Astrocyte (in vitro differentiated cells and primary cell): ENCODE measurements around the gene PKHD1. TPM values are rescaled to one million over a fixed set of nuclear protein-coding genes. Genes with fewer than 3 reads are reported as not detected.

Experiments
- DNase-seq: peaks from one replicate; pipeline ENCODE4 v3.0.0-alpha.2; 2010; ENCODE audit warnings: low read depth
- FAIRE-seq: peaks from 2 replicates; lab custom pipeline; 2011; peaks lifted over from hg19 to GRCh38; lab: Jason Lieb, UNC
- H2AFZ ChIP-seq: 2 replicates; pipeline ENCODE4 v1.6.0; 2012; ENCODE audit warnings: low read depth, low read length, inconsistent platforms
- H3K27ac ChIP-seq: 2 replicates; pipeline ENCODE4 v1.5.1; 2011; ENCODE audit warnings: low read depth, low read length, inconsistent platforms
- H3K27me3 ChIP-seq: 2 replicates; pipeline ENCODE4 v1.6.0; 2011; ENCODE audit warnings: low read length, inconsistent platforms; ENCODE audit not compliant: insufficient read depth
- H3K36me3 ChIP-seq: 2 replicates; pipeline ENCODE4 v1.5.1; 2011; ENCODE audit warnings: low read length, inconsistent platforms; ENCODE audit not compliant: insufficient read depth
- H3K4me1 ChIP-seq: 2 replicates; pipeline ENCODE4 v1.5.1; 2011; ENCODE audit warnings: low read length, inconsistent platforms; ENCODE audit not compliant: insufficient read depth
- H3K4me2 ChIP-seq: 2 replicates; pipeline ENCODE4 v1.6.0; 2012; ENCODE audit warnings: low read length, inconsistent platforms
- H3K4me3 ChIP-seq: 2 replicates; pipeline ENCODE4 v1.5.1; 2011; ENCODE audit warnings: low read depth, mild to moderate bottlenecking, low read length, inconsistent platforms; ENCODE audit not compliant: insufficient read depth
- H3K79me2 ChIP-seq: 2 replicates; pipeline ENCODE4 v1.6.0; 2012; ENCODE audit warnings: mild to moderate bottlenecking, low read length, inconsistent platforms; ENCODE audit not compliant: insufficient read depth
- H3K9ac ChIP-seq: 2 replicates; pipeline ENCODE4 v1.6.0; 2012; ENCODE audit warnings: mild to moderate bottlenecking, low read length, inconsistent platforms
- H3K9me3 ChIP-seq: 2 replicates; pipeline ENCODE4 v1.5.1; 2012; ENCODE audit warnings: low read depth, mild to moderate bottlenecking, low read length, inconsistent platforms; ENCODE audit not compliant: insufficient read depth
- H4K20me1 ChIP-seq: 2 replicates; pipeline ENCODE4 v1.6.0; 2012; ENCODE audit warnings: low read length, inconsistent platforms; ENCODE audit not compliant: insufficient read depth
- H3K27ac Mint-ChIP-seq: one replicate; pipeline ENCODE4 v1.8.0; 2021; ENCODE audit warnings: mild to moderate bottlenecking, mixed read lengths; ENCODE audit not compliant: unreplicated experiment
- H3K27me3 Mint-ChIP-seq: one replicate; pipeline ENCODE4 v1.8.0; 2021; ENCODE audit warnings: low read depth, mixed read lengths; ENCODE audit not compliant: unreplicated experiment
- H3K36me3 Mint-ChIP-seq: one replicate; pipeline ENCODE4 v1.8.0; 2021; ENCODE audit warnings: low read depth, mixed read lengths; ENCODE audit not compliant: unreplicated experiment
- H3K4me1 Mint-ChIP-seq: one replicate; pipeline ENCODE4 v1.8.0; 2021; ENCODE audit warnings: low read depth, mixed read lengths; ENCODE audit not compliant: unreplicated experiment
- H3K4me3 Mint-ChIP-seq: one replicate; pipeline ENCODE4 v1.8.0; 2021; ENCODE audit warnings: mild to moderate bottlenecking, moderate library complexity, mixed read lengths; ENCODE audit not compliant: unreplicated experiment
- H3K9me3 Mint-ChIP-seq: one replicate; pipeline ENCODE4 v1.8.0; 2021; ENCODE audit warnings: mild to moderate bottlenecking, mixed read lengths; ENCODE audit not compliant: unreplicated experiment
- EZH2 ChIP-seq: IDR thresholded peaks from 2 replicates; pipeline ENCODE4 v1.6.1; 2012; ENCODE audit warnings: mild to moderate bottlenecking, low read length, inconsistent platforms; ENCODE audit not compliant: insufficient read depth
- total RNA-seq: library from RNA; stranded (reverse); gene quantifications from 2 replicates; pipeline ENCODE4 v1.2.1, GENCODE V29; 2021
- TF ChIP-seq, protein P1 (sequence below): IDR thresholded peaks from 2 replicates; pipeline ENCODE4 v1.5.1; 2011; ENCODE audit warnings: low read depth, mild to moderate bottlenecking, inconsistent platforms, low read length, moderate library complexity; ENCODE audit not compliant: insufficient read depth

Gene PKHD1
- total RNA-seq, 1 donor from 2014 or later, result 0.16 TPM

- H3K27me3 Mint-ChIP-seq, result peaks cover 11% of the 10 kb centered on the region
- FAIRE-seq (no peak), DNase-seq (no peak)
- Histone ChIP-seq H3K4me2 (no peak overlapping the region), H3K9me3 (no peaks in the 10 kb centered on the region), H3K4me1 (no peaks in the 10 kb centered on the region), H2AFZ (no peak overlapping the region), H4K20me1 (no peaks in the 10 kb centered on the region), H3K4me3 (no peak overlapping the region), H3K79me2 (no peaks in the 10 kb centered on the region), H3K27ac (no peak overlapping the region), H3K27me3 (no peaks in the 10 kb centered on the region), H3K36me3 (no peaks in the 10 kb centered on the region), H3K9ac (no peak overlapping the region)
- TF ChIP-seq, protein P1, sequence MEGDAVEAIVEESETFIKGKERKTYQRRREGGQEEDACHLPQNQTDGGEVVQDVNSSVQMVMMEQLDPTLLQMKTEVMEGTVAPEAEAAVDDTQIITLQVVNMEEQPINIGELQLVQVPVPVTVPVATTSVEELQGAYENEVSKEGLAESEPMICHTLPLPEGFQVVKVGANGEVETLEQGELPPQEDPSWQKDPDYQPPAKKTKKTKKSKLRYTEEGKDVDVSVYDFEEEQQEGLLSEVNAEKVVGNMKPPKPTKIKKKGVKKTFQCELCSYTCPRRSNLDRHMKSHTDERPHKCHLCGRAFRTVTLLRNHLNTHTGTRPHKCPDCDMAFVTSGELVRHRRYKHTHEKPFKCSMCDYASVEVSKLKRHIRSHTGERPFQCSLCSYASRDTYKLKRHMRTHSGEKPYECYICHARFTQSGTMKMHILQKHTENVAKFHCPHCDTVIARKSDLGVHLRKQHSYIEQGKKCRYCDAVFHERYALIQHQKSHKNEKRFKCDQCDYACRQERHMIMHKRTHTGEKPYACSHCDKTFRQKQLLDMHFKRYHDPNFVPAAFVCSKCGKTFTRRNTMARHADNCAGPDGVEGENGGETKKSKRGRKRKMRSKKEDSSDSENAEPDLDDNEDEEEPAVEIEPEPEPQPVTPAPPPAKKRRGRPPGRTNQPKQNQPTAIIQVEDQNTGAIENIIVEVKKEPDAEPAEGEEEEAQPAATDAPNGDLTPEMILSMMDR, result no peak
- TF ChIP-seq EZH2, result no peak
- H3K4me1 Mint-ChIP-seq, result no peaks in the 10 kb centered on the region
- H3K27ac Mint-ChIP-seq, result no peak overlapping the region
- peaks cover 7% of the 10 kb centered on the region for H3K9me3 Mint-ChIP-seq
- H3K4me3 Mint-ChIP-seq, result no peak overlapping the region
- H3K36me3 Mint-ChIP-seq, result no peaks in the 10 kb centered on the region
Observed at GRCh38 chr6:52098721-52099120, 11.3 kb upstream of the PKHD1 start.

GRCh38 chr6:52089758-52090348, 2.4 kb upstream of the PKHD1 start:
- no peaks in the 10 kb centered on the region for H3K36me3 ChIP-seq
- no peak for TF ChIP-seq EZH2
- TF ChIP-seq, protein P1, result no peak
- FAIRE-seq (no peak), DNase-seq (no peak)
- Mint-ChIP-seq H3K9me3 (no peaks in the 10 kb centered on the region), H3K4me3 (no peak overlapping the region), H3K27ac (no peak overlapping the region), H3K36me3 (no peaks in the 10 kb centered on the region), H3K27me3 (no peaks in the 10 kb centered on the region), H3K4me1 (peaks cover 10% of the 10 kb centered on the region)
- no peaks in the 10 kb centered on the region for H3K27me3 ChIP-seq
- H3K79me2 ChIP-seq, result no peaks in the 10 kb centered on the region
- no peak overlapping the region for H3K27ac ChIP-seq
- no peak overlapping the region for H2AFZ ChIP-seq
- no peaks in the 10 kb centered on the region for H3K9me3 ChIP-seq
- H4K20me1 ChIP-seq, result no peaks in the 10 kb centered on the region
- no peak overlapping the region for H3K4me2 ChIP-seq
- H3K4me3 ChIP-seq, result no peak overlapping the region
- H3K4me1 ChIP-seq, result no peaks in the 10 kb centered on the region
- H3K9ac ChIP-seq, result no peak overlapping the region

DNA sequence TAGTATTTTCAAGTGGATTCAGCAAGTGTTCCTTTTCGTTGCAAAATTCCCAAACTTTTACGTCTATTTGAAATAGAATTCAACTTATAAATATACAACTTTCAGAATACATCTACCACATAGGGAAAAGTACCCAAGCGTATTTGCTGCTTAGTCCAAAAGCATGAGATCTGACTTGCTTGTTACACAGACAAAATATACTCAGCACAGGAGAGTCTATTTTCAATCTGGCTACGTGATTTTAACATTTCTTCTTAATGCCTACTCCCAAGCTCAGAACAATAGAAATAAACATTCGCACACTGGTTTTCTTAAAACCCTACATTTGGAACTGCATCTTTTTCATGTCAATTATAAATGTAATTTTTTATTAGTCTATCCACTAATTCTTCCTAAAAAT, 672 bp downstream of the PKHD1 start:
- Mint-ChIP-seq H3K27me3 (no peaks in the 10 kb centered on the region), H3K27ac (no peak overlapping the region), H3K4me1 (peaks cover 10% of the 10 kb centered on the region), H3K36me3 (no peaks in the 10 kb centered on the region), H3K4me3 (no peak overlapping the region), H3K9me3 (peaks cover 4% of the 10 kb centered on the region)
- Histone ChIP-seq H3K9ac (no peak overlapping the region), H3K27ac (no peak overlapping the region), H3K4me3 (no peak overlapping the region), H4K20me1 (no peaks in the 10 kb centered on the region), H3K79me2 (no peaks in the 10 kb centered on the region), H2AFZ (no peak overlapping the region), H3K4me2 (no peak overlapping the region), H3K9me3 (no peaks in the 10 kb centered on the region), H3K4me1 (no peaks in the 10 kb centered on the region), H3K36me3 (no peaks in the 10 kb centered on the region), H3K27me3 (no peaks in the 10 kb centered on the region)
- DNase-seq (no peak), FAIRE-seq (no peak)
- no peak for TF ChIP-seq EZH2
- TF ChIP-seq, protein P1, result no peak
